NCI-H2081 treated with DMSO at 0.1 percent for 48 hours (cell line): ENCODE results near the gene OR2G6.

ENCODE experiments used
- DNase-seq: peaks from one replicate; lab custom pipeline; 2025; lab: John Stamatoyannopoulos, UW

OR2G6 gene

DNA sequence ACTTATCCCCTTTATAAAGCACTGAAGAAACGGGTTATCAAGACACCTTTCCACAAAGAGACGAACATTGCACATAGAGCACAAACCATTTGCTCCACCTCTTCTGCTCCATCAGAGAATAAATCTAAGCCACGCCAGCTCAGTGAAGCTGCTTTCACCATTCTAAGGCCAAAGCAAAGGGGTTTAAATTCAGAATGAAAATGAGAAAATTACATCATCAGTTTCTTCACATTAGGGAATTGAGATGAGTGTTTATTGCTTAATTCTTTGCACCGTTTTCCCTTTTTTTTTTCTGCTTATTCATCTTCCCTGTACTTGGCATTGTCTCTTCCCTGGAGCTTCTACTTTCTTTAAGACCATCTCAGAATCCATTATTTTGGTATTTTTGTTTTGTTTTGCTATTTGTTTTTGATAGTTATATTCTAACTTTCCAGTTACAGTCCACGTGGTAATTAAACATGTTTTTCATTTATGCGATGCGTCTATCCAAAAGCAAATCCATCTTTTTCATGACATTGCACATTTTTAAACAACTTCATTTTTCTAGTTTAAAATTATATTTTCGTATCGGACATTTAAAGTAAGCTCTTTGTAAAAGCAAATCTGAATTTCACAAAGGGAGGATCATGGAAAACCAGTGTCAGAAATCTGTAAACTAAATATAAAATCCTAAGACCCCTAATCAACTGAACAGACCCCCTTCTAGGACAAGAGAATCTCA lies 68.5 kb downstream of the OR2G6 start:
- no peak for DNase-seq
